Measurements from ENCODE around the gene TLE2. TPM values are rescaled to one million over a fixed set of nuclear protein-coding genes. Genes with fewer than 3 reads are reported as not detected.

TLE2 gene
- 9.4 and 23.3 TPM in 2 replicates for total RNA-seq

GRCh38 chr19:3029065-3029923, at the start of gene TLE2:
TSS of gene TLE2 (minus strand) at chr19:3029280. CDS start at chr19:3028904, 376 bp downstream.
- no peak for DNase-seq (ENCODE audit: low read depth)
- peak within 1 kb of the TSS; percentile 37 for H3K4me3 ChIP-seq (ENCODE audit: low read depth, low read length)
- H3K27me3 ChIP-seq (ENCODE audit: control insufficient read depth, insufficient read depth, low read length) = peaks cover 60% of the 10 kb centered on the region
- H3K36me3 ChIP-seq (ENCODE audit: control insufficient read depth, insufficient read depth, low read length) = no peaks in the 10 kb centered on the region
- no peak for TF ChIP-seq CTCF (IDR thresholded peaks at IDR 0.05; ENCODE audit: insufficient read depth, low read length, poor library complexity, severe bottlenecking)

- no peak for DNase-seq (ENCODE audit: low read depth)
- Histone ChIP-seq H3K36me3 (ENCODE audit: control insufficient read depth, insufficient read depth, low read length) (no peaks in the 10 kb centered on the region), H3K27me3 (ENCODE audit: control insufficient read depth, insufficient read depth, low read length) (no peaks in the 10 kb centered on the region), H3K4me3 (ENCODE audit: low read depth, low read length) (no peak overlapping the region)
- peak; percentile 79 for TF ChIP-seq CTCF (IDR thresholded peaks at IDR 0.05; ENCODE audit: insufficient read depth, low read length, poor library complexity, severe bottlenecking)
Measured at GRCh38 chr19:3075605-3076431, 46.7 kb upstream of the TLE2 start.

GRCh38 chr19:3073931-3074595, 45.0 kb upstream of the TLE2 start:
- peak; percentile 5 for TF ChIP-seq CTCF (IDR thresholded peaks at IDR 0.05; ENCODE audit: insufficient read depth, low read length, poor library complexity, severe bottlenecking)
- Histone ChIP-seq H3K27me3 (ENCODE audit: control insufficient read depth, insufficient read depth, low read length) (no peaks in the 10 kb centered on the region), H3K4me3 (ENCODE audit: low read depth, low read length) (no peak overlapping the region), H3K36me3 (ENCODE audit: control insufficient read depth, insufficient read depth, low read length) (no peaks in the 10 kb centered on the region)
- no peak for DNase-seq (ENCODE audit: low read depth)

- no peak for TF ChIP-seq CTCF (IDR thresholded peaks at IDR 0.05; ENCODE audit: insufficient read depth, low read length, poor library complexity, severe bottlenecking)
- DNase-seq (ENCODE audit: low read depth) = peak; percentile 18
- Histone ChIP-seq H3K4me3 (ENCODE audit: low read depth, low read length) (no peak overlapping the region), H3K27me3 (ENCODE audit: control insufficient read depth, insufficient read depth, low read length) (no peaks in the 10 kb centered on the region), H3K36me3 (ENCODE audit: control insufficient read depth, insufficient read depth, low read length) (no peaks in the 10 kb centered on the region)
Measured at GRCh38 chr19:3073159-3073563, 44.1 kb upstream of the TLE2 start.

- DNase-seq (ENCODE audit: low read depth) = no peak
- Histone ChIP-seq H3K36me3 (ENCODE audit: control insufficient read depth, insufficient read depth, low read length) (no peaks in the 10 kb centered on the region), H3K27me3 (ENCODE audit: control insufficient read depth, insufficient read depth, low read length) (no peaks in the 10 kb centered on the region), H3K4me3 (ENCODE audit: low read depth, low read length) (no peak overlapping the region)
- TF ChIP-seq CTCF (IDR thresholded peaks at IDR 0.05; ENCODE audit: insufficient read depth, low read length, poor library complexity, severe bottlenecking) = no peak
Measured at GRCh38 chr19:3071768-3072167, 42.7 kb upstream of the TLE2 start.

Measured in kidney epithelial cell (primary cell).